SK-N-SH treated with all-trans-retinoic acid at 6 μM for 48 hours (cell line): ENCODE results near the gene RAC2.
"Not testable (repeated sequence)": the region's sequence is repeated elsewhere in the genome, so short reads cannot be mapped to it uniquely, and the experiment has no call there.

Experiments
- ATAC-seq: fragments of 200-7000 bp; cut with Tn5 transposase; 3 replicates; pipeline ENCODE4 v1.9.1; 2020; ENCODE audit warnings: mild to moderate bottlenecking, moderate library complexity
- CSRNP3 ChIP-seq: fragments of 250-450 bp; sonication (Bioruptor Pico); IDR thresholded peaks from 2 replicates; pipeline ENCODE4 v1.5.1; 2021; ENCODE audit warnings: mild to moderate bottlenecking, moderate library complexity
- PPARA ChIP-seq: fragments of 250-450 bp; sonication (Bioruptor Pico); IDR thresholded peaks from 2 replicates; pipeline ENCODE4 v1.5.0; 2020; ENCODE audit warnings: mild to moderate bottlenecking, borderline replicate concordance
- RARB ChIP-seq: fragments of 250-450 bp; sonication (Bioruptor Pico); IDR thresholded peaks from 2 replicates; pipeline ENCODE4 v1.8.0; 2021; ENCODE audit warnings: mild to moderate bottlenecking, moderate library complexity
- SNAI2 ChIP-seq: fragments of 250-450 bp; sonication (Bioruptor Pico); IDR thresholded peaks from 2 replicates; pipeline ENCODE4 v1.5.0; 2020; ENCODE audit warnings: mild to moderate bottlenecking, moderate library complexity
- ZFP3 ChIP-seq: fragments of 250-450 bp; sonication (Bioruptor Pico); IDR thresholded peaks from 2 replicates; pipeline ENCODE4 v1.5.0; 2020; ENCODE audit warnings: mild to moderate bottlenecking, moderate library complexity
- ZNF565 ChIP-seq: fragments of 450-650 bp; formaldehyde crosslinking; conservative IDR thresholded peaks from 2 replicates; pipeline ENCODE4 v1.5.0; 2020; ENCODE audit warnings: low read depth, mild to moderate bottlenecking, moderate library complexity
- ZNF8 ChIP-seq: fragments of 450-650 bp; formaldehyde crosslinking; IDR thresholded peaks from 2 replicates; pipeline ENCODE4 v1.5.0; 2020; ENCODE audit warnings: mild to moderate bottlenecking, moderate library complexity
- TF ChIP-seq, protein P1 (sequence below): fragments of 250-450 bp; sonication (Bioruptor Pico); IDR thresholded peaks from 2 replicates; pipeline ENCODE4 v1.8.0; 2021; ENCODE audit warnings: low read depth, mild to moderate bottlenecking, moderate library complexity, borderline replicate concordance
- TF ChIP-seq, protein P2 (sequence below): fragments of 250-450 bp; sonication (Bioruptor Pico); IDR thresholded peaks from 2 replicates; pipeline ENCODE4 v1.5.1; 2020; ENCODE audit warnings: low read depth, mild to moderate bottlenecking, moderate library complexity
- TF ChIP-seq, protein P3 (sequence below): fragments of 250-450 bp; sonication (Bioruptor Pico); IDR thresholded peaks from 2 replicates; pipeline ENCODE4 v1.5.0; 2020; ENCODE audit warnings: mild to moderate bottlenecking, moderate library complexity
- TF ChIP-seq, protein P4 (sequence below): fragments of 250-450 bp; sonication (Bioruptor Pico); IDR thresholded peaks from 2 replicates; pipeline ENCODE4 v1.8.0; 2020; ENCODE audit warnings: mild to moderate bottlenecking, moderate library complexity, borderline replicate concordance

Gene RAC2

DNA sequence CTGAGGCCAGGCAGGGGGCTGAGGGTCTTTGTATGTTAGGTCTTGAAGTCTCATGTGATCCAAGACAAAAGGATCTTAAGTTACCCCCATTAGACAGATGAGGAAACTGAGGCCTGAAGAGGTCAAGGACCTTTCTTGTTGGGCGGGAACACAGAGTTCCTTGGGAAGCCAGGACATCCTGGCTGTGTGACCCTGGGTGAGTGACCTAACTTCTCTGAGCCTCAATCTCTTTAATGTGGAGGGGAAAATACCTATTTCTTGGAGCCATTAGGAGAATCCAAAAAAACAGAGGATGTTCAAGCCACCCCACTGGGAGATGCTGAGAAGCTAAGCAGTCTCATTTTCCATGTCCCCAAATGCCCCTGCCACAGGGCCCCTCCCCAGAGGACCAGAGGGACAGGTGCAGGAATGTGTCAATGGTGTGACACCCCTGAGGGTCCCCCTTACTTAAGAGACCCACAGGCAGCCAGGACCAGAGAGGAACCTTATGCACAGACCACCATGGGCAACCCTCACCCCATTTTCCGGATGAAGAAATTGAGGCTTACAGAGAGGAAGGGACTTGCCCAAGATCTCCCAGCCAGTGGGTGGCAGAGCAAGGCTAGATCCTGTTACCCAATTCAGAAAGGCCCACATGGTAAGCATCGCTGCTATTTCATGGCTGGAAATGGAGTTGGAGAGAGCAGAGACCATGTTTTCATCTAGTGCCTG lies 8.0 kb downstream of the RAC2 start (continued):
- TF ChIP-seq SNAI2 (no peak), CSRNP3 (CRISPR knock-in tag) (no peak), ZNF565 (no peak), ZNF8 (no peak), PPARA (no peak)
- TF ChIP-seq, protein P1, sequence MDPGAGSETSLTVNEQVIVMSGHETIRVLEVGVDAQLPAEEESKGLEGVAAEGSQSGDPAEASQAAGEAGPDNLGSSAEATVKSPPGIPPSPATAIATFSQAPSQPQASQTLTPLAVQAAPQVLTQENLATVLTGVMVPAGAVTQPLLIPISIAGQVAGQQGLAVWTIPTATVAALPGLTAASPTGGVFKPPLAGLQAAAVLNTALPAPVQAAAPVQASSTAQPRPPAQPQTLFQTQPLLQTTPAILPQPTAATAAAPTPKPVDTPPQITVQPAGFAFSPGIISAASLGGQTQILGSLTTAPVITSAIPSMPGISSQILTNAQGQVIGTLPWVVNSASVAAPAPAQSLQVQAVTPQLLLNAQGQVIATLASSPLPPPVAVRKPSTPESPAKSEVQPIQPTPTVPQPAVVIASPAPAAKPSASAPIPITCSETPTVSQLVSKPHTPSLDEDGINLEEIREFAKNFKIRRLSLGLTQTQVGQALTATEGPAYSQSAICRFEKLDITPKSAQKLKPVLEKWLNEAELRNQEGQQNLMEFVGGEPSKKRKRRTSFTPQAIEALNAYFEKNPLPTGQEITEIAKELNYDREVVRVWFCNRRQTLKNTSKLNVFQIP: no peak

DNA sequence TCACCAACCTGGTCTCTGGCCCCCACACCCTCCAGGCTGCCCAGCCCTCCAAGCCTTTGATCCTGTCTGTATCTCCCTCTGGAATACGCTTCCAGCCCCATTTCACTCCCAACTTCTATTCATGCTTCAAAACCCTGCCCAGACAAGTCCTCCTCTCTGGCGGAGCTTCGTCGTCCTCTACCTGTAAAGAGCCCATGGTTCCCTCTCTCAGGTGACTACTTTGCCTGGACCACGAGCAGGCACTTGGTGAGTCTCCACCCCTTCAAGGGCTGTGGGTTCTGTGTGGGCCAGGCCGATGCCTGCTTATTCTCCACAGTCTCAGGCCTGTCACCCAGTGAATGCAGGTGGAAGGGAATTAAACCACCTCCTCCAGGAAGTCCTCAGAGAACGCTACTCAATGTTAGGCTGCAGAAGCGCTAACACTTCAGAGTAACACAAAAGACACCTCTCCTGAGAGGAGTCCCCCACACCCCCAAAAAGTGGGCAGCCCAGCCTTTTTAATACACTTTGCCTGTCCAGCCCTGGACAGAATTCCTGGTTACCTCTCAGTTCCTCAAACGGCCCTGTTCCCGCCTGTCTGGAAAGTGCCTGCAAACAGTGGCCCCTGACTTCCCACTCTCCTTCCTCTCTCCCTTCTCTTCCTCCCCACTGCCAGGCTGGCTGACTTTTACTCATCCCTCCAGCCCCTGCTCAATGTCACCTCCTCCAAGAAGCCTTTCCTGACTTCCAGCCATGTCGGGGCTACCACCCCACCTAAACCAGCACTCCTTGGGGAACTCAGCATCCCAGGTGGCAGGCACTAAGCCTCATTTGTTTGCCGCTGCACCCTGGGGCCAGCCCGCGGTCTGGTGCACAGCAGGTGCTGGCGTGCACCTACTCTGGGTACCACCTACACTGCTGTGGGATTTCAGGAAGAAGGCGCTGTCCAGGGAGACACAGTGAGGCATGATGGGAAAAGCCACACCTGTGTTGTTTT lies 9.0 kb downstream of the RAC2 start:
- TF ChIP-seq ZNF565: no peak
- TF ChIP-seq ZFP3: peak; percentile 96
- TF ChIP-seq, protein P2, sequence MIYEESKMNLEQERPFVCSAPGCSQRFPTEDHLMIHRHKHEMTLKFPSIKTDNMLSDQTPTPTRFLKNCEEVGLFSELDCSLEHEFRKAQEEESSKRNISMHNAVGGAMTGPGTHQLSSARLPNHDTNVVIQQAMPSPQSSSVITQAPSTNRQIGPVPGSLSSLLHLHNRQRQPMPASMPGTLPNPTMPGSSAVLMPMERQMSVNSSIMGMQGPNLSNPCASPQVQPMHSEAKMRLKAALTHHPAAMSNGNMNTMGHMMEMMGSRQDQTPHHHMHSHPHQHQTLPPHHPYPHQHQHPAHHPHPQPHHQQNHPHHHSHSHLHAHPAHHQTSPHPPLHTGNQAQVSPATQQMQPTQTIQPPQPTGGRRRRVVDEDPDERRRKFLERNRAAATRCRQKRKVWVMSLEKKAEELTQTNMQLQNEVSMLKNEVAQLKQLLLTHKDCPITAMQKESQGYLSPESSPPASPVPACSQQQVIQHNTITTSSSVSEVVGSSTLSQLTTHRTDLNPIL (CRISPR knock-in tag): no peak
- no peak for ATAC-seq

- no peak for ATAC-seq
- TF ChIP-seq, protein P3, sequence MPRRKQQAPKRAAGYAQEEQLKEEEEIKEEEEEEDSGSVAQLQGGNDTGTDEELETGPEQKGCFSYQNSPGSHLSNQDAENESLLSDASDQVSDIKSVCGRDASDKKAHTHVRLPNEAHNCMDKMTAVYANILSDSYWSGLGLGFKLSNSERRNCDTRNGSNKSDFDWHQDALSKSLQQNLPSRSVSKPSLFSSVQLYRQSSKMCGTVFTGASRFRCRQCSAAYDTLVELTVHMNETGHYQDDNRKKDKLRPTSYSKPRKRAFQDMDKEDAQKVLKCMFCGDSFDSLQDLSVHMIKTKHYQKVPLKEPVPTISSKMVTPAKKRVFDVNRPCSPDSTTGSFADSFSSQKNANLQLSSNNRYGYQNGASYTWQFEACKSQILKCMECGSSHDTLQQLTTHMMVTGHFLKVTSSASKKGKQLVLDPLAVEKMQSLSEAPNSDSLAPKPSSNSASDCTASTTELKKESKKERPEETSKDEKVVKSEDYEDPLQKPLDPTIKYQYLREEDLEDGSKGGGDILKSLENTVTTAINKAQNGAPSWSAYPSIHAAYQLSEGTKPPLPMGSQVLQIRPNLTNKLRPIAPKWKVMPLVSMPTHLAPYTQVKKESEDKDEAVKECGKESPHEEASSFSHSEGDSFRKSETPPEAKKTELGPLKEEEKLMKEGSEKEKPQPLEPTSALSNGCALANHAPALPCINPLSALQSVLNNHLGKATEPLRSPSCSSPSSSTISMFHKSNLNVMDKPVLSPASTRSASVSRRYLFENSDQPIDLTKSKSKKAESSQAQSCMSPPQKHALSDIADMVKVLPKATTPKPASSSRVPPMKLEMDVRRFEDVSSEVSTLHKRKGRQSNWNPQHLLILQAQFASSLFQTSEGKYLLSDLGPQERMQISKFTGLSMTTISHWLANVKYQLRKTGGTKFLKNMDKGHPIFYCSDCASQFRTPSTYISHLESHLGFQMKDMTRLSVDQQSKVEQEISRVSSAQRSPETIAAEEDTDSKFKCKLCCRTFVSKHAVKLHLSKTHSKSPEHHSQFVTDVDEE: no peak
- TF ChIP-seq, protein P4, sequence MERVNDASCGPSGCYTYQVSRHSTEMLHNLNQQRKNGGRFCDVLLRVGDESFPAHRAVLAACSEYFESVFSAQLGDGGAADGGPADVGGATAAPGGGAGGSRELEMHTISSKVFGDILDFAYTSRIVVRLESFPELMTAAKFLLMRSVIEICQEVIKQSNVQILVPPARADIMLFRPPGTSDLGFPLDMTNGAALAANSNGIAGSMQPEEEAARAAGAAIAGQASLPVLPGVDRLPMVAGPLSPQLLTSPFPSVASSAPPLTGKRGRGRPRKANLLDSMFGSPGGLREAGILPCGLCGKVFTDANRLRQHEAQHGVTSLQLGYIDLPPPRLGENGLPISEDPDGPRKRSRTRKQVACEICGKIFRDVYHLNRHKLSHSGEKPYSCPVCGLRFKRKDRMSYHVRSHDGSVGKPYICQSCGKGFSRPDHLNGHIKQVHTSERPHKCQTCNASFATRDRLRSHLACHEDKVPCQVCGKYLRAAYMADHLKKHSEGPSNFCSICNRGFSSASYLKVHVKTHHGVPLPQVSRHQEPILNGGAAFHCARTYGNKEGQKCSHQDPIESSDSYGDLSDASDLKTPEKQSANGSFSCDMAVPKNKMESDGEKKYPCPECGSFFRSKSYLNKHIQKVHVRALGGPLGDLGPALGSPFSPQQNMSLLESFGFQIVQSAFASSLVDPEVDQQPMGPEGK (CRISPR knock-in tag): no peak
- no peak for TF ChIP-seq RARB
- TF ChIP-seq CSRNP3 (CRISPR knock-in tag): no peak
These were observed 10.1 kb downstream of the RAC2 start for GRCh38 chr22:37233751-37234631.

DNA sequence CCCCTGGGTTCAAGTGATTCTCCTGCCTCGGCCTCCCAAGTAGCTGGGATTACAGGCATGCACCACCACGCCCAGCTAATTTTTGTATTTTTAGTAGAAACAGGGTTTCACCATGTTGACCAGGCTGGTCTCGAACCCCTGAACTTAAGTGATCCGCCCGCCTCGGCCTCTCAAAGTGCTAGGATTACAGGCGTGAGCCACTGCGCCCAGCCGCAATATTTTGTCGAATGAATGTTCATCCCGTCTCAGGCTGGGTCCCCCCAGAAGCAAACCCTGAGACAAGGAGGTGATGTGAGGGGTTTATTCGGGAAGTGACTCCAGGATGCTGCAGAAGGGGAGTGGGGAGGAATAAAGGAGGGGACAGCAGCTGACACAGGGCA lies 10.7 kb downstream of the RAC2 start:
- ATAC-seq: not testable (repeated sequence)
